Activated CD4-positive, CD25-positive, alpha-beta regulatory T cell treated with anti-CD3 and anti-CD28 coated beads, Interleukin-2, amount 50 U/mL, for 24 hours (primary cell): ENCODE data around the gene RFX2.
"Not testable (repeated sequence)": the region's sequence is repeated elsewhere in the genome, so short reads cannot be mapped to it uniquely, and the experiment has no call there.

Source experiments
- ATAC-seq, 2 donors: fragments of 150-1000 bp; cut with Tn5 transposase; one replicate each; pipeline ENCODE4 v1.10.0; 2021; ENCODE audit warnings: mild to moderate bottlenecking in 1 of 2, moderate library complexity in 1 of 2

Gene RFX2

DNA sequence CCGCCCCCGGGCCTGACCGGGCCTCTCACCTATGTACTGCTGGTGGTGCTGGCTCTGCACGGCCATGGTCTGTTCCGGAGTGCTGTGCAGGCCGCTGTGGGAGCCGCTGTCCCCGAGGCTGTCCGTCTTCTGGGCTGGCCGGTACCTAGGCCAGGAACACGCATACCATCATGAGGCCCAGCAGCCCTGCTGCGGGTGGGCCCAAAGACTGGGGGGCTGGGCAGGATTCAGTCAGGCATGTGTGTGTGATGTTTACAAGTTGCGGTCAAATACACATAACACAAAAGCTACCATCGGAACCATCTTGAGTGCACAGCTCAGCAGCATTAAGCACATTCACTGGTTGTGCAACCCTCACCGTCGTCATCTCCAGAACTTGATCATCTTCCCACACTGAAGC is 100.2 kb downstream of the RFX2 start:
- ATAC-seq = no peak

DNA sequence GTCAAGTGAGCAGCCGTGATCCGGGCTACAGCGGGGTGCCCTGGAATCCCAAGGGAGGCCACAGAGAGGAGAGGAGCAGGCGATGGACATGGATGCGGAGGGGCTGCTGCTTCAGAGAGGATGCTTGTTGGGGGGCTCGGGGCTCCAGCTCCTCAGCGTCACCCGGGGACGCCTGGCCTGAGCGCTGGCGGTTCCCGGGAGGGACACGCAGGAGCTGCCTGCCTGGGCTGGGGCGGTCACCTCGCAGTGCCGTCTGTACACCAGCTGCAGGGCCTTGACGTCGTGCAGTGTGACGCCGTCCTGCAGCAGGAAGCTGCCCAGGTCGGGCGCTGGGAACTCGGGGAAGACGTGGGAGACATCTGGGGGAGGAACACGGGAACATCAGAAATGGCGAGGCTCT is 102.4 kb downstream of the RFX2 start:
- ATAC-seq = no peak

DNA sequence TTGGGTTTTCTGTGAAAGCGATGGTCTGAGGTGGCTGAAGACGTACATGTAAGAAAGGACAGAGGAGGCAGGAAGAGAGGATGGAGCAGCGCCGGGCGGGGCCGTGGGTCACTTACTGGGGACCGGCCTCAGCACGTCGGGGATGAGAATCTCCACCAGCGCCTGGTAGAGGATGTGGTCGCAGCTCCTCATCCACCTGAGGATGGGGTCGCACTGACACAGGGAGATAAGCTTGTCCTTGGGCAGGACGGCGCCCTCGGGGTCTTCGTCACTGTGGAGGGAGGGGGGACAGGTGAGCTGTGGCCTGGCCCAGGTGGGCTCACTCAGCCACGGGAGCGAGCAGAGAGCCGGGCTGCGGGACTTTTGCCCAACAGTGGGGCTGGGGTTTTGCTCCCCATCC is 103.4 kb downstream of the RFX2 start:
- no peak for ATAC-seq

DNA sequence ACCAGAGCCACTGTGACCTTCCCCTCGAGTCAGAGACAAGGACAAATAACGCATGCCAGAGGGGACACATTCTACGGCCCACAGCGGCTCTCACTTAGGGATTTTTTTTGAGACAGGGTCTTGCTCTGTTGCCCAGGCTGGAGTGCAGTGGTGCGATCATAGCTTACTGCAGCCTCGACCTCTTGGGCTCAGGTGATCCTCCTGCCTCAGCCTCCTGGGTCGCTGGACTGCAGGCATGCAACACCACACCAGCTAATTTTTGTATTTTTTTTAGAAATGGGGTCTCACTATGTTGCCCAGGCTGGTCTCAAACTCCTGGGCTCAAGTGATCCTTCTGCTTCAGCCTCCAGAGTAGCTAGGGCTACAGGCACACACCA is 104.2 kb downstream of the RFX2 start:
- not testable (repeated sequence) for ATAC-seq

DNA sequence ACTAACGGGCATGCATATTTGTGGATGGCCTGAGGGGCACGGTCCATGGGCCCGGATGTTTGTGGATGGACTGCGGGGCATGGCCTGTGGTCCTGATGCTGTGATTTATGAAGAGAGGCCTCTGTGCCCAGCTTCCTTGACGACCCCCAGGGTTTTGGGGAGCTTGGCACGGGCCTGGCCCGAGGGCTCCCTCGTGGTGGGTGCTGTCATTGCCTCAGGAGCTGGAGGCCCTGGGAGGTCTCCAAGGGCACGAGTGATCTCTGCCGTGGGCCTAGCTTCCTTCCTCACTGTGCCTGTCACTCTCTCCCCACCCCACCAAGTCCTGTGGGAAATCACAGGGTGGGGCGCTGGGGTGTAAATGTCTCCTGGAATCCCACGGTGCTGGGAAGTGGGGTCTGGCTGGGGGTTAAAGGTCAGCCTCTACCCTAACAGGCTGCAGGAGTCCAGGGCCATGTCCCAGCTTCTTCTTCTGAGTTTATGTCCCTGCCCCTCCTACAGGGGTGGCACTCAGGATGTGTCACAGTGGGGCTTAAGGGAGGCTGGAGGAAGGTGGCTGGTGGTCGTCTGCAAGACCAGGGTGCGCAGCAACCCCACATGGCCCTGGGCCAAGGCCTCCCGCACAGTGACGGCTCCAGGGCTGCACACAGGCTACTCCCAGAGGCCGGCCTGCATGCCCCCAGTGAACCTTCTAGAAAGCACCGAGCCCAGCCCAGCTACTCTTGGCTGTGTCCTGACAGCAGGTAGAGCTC is 104.8 kb downstream of the RFX2 start:
- no peak for ATAC-seq

DNA sequence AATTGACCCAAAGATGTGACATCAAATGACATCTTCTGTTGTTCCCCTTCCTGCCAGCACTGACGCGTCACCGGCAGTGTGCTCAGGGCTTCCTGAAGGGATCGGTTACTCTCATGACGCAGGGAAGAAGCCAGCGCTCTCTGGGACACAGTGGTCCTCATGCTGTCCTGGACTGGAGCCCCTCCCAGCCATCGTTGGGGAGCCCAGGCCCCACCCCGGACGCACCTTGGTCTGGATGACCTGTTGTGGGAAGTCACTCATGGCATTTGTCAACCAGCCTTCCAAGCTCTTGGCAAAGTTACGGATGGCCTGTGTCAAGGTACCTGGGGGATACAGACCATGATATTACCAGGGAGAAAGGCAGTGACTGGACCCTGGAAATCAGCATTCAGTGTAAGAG is 106.3 kb downstream of the RFX2 start:
- no peak for ATAC-seq

DNA sequence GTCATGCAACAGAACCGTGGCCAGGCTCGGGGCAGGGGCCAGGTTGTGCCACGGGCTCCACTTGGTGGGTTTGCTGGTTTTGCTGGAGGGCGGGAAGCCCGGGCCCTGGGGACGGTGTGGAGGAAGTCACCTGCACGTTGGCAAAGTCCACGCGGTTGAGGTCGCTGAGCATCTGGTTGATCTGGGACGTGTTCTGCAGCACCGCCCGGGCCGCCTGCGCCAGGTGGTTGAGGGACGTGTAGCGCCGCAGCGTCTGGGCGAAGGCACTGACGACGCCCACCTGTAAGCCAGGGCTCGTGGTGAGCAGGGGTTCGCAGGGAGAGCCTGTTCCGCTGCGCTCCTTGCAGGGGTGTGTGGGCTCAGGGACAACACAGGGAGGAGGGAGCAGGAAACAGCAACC is 107.7 kb downstream of the RFX2 start:
- ATAC-seq = no peak

DNA sequence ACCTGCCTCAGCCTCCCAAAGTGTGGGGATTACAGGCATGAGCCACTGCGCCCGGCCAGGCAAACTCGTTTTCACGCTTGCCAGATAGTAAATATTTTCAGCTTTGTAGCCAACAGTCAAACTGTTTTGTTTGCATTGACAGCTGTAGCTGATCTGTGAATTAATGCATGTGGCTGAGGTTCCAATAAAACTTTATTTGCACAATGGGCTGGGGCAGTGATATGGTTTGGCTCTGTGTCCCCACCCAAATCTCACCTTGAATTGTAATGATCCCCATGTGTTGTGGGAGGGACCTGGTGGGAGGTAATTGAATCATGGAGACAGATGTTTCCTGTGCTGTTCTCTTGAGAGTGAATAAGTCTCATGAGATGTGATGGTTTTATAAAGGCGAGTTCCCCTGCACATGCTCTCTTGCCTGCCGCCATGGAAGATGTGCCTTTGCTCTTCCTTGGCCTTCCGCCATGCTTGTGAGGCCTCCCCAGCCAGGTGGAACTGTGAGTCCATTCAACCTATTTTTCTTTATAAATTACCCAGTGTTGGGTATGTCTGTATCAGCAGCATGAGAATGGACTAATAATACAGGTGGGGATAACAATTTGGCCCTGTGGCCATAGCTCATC is 110.0 kb downstream of the RFX2 start:
- ATAC-seq = no peak

DNA sequence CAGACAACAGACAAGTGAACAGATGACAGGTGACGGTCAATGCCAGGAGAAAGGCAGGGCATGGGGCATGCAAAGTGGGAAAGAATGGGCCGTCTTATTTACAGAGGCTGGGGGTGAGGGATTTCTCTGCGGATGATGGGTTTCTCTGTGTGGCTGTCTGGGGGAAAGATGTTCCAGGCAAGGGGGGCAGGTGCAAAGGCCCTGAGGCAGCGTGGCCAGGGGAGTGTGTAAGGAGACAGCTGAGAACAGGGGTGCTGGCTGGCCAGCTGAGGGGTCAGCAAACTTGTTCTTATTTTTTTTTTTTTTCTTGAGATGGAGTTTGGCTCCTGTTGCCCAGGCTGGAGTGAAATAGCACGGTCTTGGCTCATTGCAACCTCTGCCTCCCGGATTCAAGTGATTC is 110.6 kb downstream of the RFX2 start:
- ATAC-seq = no peak

DNA sequence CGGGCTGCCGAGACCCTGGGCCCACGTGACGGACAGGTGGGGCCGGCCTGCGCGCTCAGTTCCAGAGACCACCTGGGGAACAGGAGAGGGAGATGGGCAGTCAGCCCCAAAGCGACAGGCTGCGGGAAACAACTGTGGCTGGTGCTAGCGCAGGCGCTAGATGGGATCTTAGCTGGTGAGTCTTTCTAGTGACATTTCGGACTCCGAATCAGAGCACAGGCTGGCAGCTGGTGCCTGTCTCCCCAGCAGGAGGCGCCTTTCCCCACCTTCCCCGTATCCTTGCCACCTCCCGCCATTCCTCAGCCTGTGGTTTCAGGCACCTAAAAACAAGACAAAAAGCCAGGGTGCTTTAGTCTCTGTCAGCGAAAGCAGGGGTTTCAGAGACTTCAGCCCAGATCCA is 112.9 kb downstream of the RFX2 start:
- ATAC-seq = no peak

DNA sequence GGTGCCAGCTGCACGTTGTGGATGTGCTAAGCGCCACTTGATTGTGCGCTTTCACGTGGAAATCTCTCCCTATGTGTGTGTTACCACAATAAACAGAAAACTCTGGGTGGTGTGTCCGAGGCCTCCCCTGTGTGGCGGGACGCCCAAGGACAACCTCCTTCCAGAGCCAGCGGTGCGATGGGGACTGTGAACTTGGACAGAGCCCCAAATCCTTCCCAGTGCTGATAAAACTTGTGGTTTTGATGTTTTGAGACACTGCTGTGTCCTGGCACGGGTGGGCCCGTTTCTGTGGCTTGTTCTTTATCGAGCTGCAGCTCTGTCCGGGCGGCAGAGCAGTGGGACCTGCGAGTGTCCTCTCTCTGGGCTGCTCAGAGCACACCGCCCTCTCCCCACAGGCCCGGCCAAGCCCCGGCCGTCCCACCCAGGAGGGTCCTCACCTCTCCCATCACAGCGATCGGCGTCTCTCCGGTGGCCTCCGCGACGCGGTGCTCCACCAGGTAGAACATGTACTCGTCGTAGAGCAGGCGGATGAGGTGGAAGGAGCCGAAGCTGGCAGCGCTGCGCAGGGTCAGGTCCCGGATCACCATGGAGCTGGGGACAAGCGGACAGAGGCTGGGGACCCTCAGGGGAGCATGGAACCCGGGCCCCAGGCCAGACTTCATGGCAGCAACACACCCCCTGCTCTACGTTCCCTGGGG is 113.5 kb downstream of the RFX2 start:
- ATAC-seq = no peak

DNA sequence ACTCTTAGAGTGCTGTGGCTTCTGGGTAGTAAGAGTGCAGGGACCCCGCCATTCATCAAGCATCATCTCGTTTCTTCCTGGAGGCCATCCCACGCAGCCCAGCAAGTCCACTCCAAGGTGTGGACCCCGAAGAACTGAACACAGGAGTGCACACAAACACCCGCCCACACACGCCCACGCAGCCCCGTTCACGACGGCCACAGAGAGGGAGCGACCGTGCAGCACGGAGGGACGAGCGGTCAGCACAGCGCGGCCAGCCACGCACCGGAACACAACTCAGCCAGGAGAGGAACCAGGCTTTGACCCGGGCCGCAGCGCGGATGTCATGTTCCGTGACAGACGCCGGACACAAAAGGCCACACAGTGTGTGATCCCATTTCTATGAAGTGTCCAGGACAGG is 114.2 kb downstream of the RFX2 start:
- no peak for ATAC-seq

DNA sequence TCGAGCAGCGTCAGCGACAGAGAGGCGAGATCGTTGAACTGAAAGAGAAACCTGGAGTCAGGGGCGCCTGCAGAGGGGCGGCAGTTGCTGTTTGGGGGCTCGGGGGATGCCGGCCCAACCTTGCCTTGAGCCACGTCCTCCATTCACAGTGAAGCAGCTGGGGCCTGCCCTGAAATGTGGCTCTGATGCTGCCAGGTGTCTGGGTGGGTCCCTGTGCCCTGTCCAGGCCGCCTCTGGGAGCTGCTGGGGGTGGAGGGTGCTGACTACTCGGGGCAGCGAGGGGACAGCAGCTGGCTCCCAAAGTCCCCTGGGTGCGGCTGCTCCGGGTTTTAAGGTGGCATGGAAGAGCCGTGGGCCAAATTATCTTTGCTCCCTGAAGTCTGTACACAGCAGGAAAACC is 114.7 kb downstream of the RFX2 start:
- ATAC-seq = no peak

DNA sequence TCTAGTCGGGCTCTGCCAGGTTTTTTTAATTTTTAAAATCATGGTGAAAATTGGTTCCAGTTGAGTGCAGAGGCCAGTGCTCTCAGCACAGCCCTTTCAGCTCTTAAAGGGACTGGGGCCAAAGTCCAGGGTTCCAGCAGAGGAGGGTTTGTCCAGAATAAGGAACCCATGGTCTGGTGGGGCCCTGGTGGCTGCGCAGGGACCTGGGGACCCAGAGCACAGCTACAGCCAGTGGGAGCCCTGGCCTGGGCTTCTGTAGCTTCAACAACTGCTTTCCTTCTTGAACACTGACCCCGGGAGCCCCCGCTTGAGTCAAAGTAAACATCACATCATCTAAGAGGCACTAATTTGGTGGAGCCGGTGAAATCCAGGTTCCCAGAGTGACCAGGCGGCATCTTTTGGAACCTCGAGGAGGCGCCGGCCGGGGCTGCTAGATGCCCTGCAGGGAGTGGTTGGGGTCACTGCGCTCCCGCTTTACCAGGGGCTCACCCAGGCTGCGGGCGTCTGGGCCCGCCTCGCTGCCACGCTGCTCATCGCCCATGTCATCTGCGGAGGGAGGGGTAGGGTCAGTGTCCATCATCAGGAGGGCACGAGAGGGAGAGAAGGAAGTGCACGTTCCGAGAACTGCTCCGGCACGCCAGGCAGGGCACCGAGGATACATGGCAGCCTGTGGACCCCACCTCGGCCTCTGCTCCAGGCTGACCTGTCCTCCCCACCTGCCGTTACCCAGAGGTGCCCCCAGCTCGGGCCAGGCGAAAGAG is 115.7 kb downstream of the RFX2 start:
- no peak for ATAC-seq

DNA sequence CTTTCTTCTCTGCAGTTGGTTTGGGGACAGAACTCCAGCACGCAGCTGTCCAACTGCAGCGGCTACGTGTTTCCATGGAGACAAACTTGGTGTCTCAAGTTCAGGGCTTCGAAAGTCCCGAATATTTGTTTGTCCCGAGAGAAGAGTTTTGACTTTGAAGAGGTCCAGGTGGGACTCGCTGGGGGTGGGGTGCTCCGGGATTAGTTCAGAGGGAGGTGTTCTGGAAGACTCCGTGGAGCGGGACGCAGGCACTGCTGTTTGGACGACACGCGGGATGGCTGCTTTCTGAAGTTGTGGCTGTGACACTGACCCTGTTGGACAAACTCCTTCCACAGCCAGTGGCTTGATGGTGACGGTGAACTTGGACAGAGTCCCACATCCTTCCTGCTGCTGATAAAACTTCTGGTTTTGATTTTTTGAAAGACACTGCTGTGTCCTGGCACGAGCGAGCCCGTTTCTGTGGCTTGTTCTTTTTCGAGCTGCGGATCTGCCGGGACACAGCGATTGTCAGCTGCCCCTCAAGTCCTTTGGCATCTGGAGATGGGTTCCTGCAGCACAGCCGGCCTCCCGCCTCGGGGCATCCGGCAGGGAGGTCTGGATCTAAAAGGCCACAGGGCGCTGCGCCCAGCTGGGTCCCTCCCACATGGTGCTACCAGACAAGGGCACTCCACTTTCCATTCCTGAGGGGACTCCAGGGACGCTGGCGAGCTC is 116.5 kb downstream of the RFX2 start:
- ATAC-seq = no peak

DNA sequence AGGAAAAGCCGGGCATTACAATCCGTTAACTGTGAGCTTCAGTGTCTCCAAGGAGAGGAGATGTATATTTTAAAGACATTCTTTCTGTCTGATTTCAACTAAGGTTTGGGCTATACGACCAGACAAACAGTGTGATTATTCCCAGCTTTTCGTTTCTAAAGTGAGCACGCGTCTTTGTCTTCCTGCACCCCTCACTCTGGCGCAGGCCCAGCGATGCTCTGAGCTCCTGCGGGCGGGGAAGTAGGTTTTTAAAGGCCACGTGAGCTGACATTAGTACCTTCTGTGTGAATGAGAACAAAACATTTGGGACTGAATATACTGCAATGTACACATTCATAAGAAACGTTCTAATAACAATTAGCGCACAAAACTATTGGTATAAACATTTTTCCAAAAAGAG is 117.1 kb downstream of the RFX2 start:
- no peak for ATAC-seq

DNA sequence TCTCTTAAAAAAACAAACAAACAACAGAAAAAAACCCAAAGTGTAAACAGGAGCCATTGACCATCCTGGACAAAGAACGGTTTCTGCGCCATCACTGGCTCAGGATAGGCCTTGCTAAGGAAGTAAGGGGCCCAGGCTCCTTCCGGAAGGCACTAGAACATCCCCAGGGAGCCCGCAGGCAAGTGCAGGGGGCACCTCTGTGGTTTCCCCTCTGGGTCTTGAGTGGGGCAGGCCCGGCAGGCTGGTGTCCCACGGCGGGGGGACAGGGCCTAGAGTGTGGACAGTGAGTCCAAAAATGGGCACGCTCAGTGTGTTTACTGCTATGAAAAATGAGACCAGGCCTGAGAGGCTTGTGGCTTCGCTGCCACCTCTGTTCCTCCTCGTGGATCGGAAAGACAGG is 117.5 kb downstream of the RFX2 start:
- ATAC-seq = no peak

DNA sequence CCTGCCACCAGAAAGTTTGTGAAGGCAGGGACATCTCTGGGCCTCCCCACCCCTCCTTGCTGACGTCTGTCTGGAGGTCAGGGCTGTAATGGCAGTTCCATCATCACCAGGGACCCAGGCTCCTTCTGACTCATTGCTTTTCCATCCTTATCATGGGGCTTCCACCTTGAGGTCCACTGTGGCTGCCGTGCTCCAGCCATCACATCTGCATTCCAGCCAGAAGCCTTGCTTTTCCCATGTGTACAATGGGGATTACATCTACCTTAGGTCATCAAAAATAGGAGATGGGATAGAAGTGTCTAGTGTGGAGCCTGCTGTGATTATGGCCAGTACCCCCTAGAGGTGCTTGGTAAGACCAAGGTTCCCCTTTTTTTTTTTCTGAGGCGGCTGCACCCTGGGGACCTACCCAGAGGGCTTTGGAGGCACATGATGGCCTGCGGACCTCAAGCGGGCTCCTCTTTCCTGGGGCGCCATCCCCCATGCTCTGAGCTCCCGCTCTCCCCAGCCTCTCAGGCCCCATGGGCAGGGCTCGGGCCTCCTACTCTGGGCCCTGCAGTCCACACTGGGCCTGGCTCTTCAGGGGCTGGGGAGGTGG is 119.0 kb downstream of the RFX2 start:
- ATAC-seq = no peak

DNA sequence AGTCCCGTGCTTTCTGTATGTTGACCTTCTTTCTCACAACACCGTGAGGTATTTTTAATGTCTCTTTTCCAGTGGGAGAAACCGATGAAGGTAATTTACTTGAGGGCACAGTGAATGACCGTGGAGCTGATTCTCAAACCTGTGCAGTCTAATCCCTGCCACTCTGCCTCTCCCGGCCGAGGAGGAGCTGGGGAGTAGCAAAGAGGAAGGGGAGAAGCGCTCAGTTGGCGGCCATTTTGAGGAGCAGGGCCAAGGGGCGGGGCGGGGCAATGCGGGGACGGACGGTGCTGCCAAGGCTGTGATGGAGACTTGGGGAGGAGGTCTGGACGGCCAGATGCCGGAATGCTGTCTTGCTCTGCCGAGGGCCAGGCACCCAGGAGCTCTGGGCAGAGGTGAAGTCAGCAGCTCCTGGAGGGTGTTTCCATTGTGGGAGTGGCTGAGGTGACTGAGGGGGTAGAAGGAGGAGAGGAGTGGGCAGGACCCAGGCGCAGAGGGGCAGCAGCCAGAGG is 120.0 kb downstream of the RFX2 start:
- no peak for ATAC-seq

DNA sequence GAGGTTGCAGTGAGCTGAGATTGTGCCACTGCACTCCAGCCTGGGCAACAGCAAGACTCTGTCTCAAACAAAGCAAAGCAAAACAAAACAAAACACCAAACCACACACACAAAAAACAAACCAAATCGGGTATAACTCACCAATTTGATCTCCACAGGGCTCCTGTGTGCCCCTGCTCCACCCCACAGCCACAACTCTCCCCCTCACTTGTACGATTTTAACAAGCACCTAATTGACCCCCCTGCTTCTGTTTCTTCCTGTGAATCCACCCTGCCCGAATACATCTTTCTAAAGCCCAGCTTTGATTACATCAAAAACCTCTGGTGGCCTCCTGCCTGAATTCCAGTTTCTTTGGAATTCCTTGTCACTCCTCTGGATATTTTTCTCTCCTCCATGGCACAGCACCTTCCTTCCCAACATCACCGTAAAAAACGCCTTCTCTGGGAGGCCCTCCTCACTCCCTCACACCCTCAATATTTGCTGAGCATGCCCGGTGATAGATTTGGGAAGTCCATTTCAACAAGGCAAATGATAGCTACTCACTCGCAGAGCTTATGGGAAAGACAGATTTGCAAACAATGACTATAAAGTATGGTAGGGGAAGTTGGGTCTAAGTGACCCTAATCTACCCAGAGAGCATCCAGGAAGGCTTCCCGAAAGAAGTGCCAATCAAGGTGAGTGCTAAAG is 120.8 kb downstream of the RFX2 start:
- no peak for ATAC-seq

DNA sequence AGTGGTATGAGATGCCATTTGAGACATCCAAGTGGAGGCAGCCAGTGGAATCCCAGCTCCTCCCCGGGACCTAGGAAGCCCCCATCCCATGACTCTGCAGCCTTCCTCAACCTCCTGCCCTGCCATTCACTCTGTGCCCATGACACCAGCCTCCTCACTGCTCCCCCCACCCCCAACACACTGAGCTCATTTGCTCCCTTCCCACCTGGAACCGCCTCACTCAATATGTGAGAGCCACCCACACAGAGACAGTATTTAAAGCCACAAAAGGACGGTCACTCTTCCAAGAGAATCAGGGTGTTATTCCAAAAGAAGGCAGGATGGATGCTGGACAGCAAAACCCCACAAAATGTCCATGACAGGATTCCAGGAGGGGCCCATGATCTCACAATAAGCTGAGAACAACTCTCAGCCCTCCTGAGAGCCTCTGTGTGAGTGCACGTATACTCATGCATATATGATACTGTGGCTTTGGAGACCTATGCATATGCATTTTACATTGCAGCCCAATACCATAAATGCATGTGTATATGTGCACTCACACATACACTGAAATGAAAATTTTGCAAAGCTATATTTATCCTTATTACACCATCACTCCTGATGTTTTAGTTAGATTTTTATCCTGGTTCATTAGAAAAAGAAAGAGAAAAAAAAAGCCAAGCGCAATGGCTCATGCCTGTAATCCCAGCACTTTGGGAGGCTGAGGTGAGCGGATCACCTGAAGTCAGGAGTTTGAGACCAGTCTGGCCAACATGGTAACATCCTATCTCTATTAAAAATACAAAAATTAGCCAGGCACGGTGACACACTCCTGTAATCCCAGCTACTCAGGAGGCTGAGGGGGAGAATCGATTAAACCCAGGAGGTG is 121.5 kb downstream of the RFX2 start:
- no peak for ATAC-seq
